NB4 (cell line): Measurements from ENCODE around the gene MAGI2.

Source experiments
- DNase-seq: peaks from one replicate; pipeline ENCODE4 v3.0.0; 2010; ENCODE audit warnings: low read depth
- H3K4me3 ChIP-seq: one replicate; pipeline ENCODE4 v1.5.1; 2011; ENCODE audit warnings: mild to moderate bottlenecking, low read depth, low read length, moderate library complexity
- MYC ChIP-seq: IDR thresholded peaks from 2 replicates; pipeline ENCODE4 v1.6.1; 2011; ENCODE audit warnings: low read depth, low read length
- POLR2A ChIP-seq: IDR thresholded peaks from 2 replicates; pipeline ENCODE4 v1.6.1; 2011; ENCODE audit warnings: mild to moderate bottlenecking; ENCODE audit not compliant: insufficient read length; ENCODE audit errors: extremely low read depth
- TF ChIP-seq, protein P1 (sequence below): IDR thresholded peaks from one replicate; pipeline ENCODE4 v1.5.1; 2012; ENCODE audit warnings: low read depth, low read length
- TF ChIP-seq, protein P2 (sequence below): IDR thresholded peaks from 2 replicates; pipeline ENCODE4 v1.6.1; 2011; ENCODE audit warnings: low read depth, low read length

Gene MAGI2

GRCh38 chr7:79286181-79286580, 167.3 kb downstream of the MAGI2 start:
- no peak overlapping the region for H3K4me3 ChIP-seq
- no peak for DNase-seq
- TF ChIP-seq, protein P1, sequence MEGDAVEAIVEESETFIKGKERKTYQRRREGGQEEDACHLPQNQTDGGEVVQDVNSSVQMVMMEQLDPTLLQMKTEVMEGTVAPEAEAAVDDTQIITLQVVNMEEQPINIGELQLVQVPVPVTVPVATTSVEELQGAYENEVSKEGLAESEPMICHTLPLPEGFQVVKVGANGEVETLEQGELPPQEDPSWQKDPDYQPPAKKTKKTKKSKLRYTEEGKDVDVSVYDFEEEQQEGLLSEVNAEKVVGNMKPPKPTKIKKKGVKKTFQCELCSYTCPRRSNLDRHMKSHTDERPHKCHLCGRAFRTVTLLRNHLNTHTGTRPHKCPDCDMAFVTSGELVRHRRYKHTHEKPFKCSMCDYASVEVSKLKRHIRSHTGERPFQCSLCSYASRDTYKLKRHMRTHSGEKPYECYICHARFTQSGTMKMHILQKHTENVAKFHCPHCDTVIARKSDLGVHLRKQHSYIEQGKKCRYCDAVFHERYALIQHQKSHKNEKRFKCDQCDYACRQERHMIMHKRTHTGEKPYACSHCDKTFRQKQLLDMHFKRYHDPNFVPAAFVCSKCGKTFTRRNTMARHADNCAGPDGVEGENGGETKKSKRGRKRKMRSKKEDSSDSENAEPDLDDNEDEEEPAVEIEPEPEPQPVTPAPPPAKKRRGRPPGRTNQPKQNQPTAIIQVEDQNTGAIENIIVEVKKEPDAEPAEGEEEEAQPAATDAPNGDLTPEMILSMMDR, result no peak
- TF ChIP-seq MYC (no peak), POLR2A (no peak)
- TF ChIP-seq, protein P2, sequence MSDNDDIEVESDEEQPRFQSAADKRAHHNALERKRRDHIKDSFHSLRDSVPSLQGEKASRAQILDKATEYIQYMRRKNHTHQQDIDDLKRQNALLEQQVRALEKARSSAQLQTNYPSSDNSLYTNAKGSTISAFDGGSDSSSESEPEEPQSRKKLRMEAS, result no peak

DNA sequence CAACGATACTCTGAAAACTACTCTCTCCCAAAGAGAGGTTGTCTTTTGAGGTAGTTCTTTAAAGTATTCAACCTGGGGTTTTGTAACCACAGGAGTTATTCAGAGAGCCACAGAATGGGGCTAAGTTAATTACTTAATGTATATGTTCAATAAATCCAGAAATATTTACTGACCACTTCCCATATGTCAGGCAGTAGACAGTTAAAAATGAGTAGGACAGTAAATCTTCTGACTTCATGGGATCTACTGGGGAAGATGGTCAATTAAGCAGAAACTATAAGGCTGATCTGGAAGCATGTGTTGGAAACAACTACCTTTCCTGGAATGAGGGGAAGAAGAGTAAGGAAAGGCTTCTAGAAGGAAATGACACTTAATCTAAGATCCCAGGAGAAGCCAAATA, 167.7 kb downstream of the MAGI2 start:
- TF ChIP-seq, protein P1, result no peak
- TF ChIP-seq MYC (no peak), POLR2A (no peak)
- TF ChIP-seq, protein P2, result no peak
- DNase-seq, result no peak

DNA sequence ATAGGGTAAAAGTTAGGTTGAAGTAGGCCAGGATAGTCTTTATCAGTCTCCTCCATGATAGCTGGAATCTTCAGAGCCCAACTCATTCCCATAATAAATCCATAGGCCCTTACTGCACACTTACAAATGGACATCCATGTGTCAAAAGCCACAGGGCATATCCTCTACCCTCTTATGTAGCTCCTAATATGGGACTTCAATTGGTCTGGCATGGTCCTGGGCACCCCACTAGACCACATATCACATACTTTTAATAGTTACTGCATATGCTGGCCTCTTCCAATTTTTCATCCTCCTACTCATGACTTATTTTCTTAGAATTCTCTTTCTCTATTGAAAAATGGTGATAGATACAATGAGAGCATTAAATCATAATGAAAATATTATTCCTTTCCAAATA, 169.3 kb downstream of the MAGI2 start:
- no peak for DNase-seq
- TF ChIP-seq POLR2A, result no peak
- TF ChIP-seq, protein P1, result no peak
- no peak for TF ChIP-seq MYC
- TF ChIP-seq, protein P2, result no peak
- H3K4me3 ChIP-seq, result no peak overlapping the region

More for the DNA sequence above, 167.7 kb downstream of the MAGI2 start:
- H3K4me3 ChIP-seq, result no peak overlapping the region

DNA sequence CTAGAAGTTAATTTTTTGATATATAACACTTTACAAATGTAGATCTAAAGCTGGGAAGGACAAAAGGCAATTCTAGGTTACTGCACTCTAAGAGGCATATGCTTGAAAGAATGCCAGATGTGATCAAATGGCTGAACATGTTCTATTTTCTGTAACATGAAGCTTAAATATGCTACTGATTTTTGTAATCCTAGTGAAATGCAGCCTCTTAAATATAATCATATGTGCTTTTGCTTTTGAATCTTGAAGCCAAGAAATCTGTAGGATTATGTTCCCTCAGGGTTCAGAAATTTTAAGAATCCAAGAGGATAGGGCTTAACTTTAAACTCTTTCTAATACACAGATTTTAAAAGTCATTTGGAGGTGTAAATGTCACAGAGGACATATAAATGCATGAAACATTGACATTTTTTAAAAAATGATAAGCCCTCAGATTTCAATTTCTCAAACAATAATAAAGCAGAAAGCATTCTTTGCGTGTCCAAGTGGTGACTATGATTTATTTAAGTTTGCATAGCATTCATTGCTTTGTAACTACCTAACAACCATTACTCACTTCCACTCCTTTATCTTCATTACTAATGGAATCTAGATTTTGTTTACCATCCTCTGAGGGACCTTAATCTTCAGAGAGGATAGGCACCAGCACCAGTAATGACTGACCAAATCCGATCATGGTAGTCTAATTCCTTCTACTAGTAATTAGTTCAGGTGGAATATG, 170.4 kb downstream of the MAGI2 start:
- no peak overlapping the region for H3K4me3 ChIP-seq
- TF ChIP-seq, protein P1, result no peak
- TF ChIP-seq POLR2A (no peak), MYC (no peak)
- TF ChIP-seq, protein P2, result no peak
- DNase-seq, result no peak

DNA sequence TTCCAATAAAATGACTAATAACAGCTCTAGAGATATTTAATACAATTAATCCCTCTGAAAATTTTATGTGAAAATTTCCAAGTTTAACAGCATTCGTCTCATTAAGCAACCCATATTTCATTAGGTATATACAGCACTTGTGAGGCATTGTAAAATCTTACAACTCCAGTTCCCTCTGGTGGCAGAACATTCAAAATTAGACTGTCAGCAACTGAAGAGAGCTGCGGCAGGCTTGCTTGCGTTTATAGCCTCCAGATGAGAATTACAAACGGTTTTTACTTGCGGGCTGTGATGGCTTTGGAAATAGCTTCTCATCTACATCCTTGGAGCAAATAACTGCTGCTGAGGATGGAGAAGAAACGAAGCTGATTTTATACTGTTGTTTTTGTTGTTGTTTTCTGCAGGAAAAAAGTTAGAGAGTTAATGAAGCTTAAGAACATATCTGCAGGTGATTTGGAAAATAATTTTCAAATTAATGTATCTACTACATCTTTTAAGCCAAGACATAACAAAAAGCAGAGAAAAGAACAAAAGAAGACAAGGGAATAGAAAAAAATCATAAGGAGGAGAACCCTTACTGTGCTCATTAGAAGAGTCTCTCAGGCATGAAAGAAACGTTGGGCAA, 171.3 kb downstream of the MAGI2 start:
- DNase-seq, result peak; percentile 68
- TF ChIP-seq, protein P2, result no peak
- TF ChIP-seq, protein P1, result no peak
- TF ChIP-seq MYC (no peak), POLR2A (no peak)
- no peak overlapping the region for H3K4me3 ChIP-seq
